Fibroblast of lung (primary cell): ENCODE data around the gene ADAM23. TPM values are rescaled to one million over a fixed set of nuclear protein-coding genes. Genes with fewer than 3 reads are reported as not detected.

Source experiments
- DNase-seq, 2 donors: peaks; one replicate each; pipeline versions ENCODE4 v3.0.0 to v3.0.0-alpha.2; 2010; ENCODE audit warnings: low read depth in 2 of 2
- H2AFZ ChIP-seq: 2 replicates; pipeline ENCODE4 v1.5.1; 2012; ENCODE audit warnings: low read length, control low read depth, inconsistent platforms
- H3K27ac ChIP-seq: 2 replicates; pipeline ENCODE4 v1.5.1; 2011; ENCODE audit warnings: low read length, control low read depth; ENCODE audit not compliant: insufficient read depth
- H3K27me3 ChIP-seq: 2 replicates; pipeline ENCODE4 v1.5.1; 2011; ENCODE audit warnings: mild to moderate bottlenecking, low read length; ENCODE audit not compliant: control insufficient read depth, insufficient read depth
- H3K36me3 ChIP-seq: 2 replicates; pipeline ENCODE4 v1.5.1; 2011; ENCODE audit warnings: low read length; ENCODE audit not compliant: control insufficient read depth, insufficient read depth
- H3K4me1 ChIP-seq: 2 replicates; pipeline ENCODE4 v1.5.1; 2011; ENCODE audit warnings: low read length; ENCODE audit not compliant: control insufficient read depth, insufficient read depth; ENCODE audit errors: extremely low read depth
- H3K4me2 ChIP-seq: 2 replicates; pipeline ENCODE4 v1.5.1; 2011; ENCODE audit warnings: low read length, control low read depth; ENCODE audit not compliant: insufficient read depth; ENCODE audit errors: extremely low read depth
- H3K4me3 ChIP-seq, 4 experiments: fragments of 200-600 bp in 1 of 4; sonication (generic) in 1 of 4; replicated peaks in 1 of 4; 2 replicates each; pipeline ENCODE4 v1.5.1; 2011 to 2016; ENCODE audit warnings: low read length in 4 of 4, low read depth in 3 of 4, mild to moderate bottlenecking in 3 of 4, control low read depth in 2 of 4, inconsistent platforms in 1 of 4, mixed read lengths in 1 of 4; ENCODE audit not compliant: insufficient read depth in 1 of 4; ENCODE audit errors: control extremely low read depth in 1 of 4
- H3K79me2 ChIP-seq: 2 replicates; pipeline ENCODE4 v1.5.1; 2012; ENCODE audit warnings: mild to moderate bottlenecking, low read length, inconsistent platforms; ENCODE audit not compliant: control insufficient read depth, insufficient read depth
- H3K9ac ChIP-seq: 2 replicates; pipeline ENCODE4 v1.5.1; 2011; ENCODE audit warnings: mild to moderate bottlenecking, low read length, control low read depth; ENCODE audit not compliant: insufficient read depth
- H3K9me3 ChIP-seq: 2 replicates; pipeline ENCODE4 v1.5.1; 2012; ENCODE audit warnings: low read depth, low read length; ENCODE audit not compliant: control insufficient read depth, insufficient read depth
- H4K20me1 ChIP-seq: 2 replicates; pipeline ENCODE4 v1.5.1; 2011; ENCODE audit warnings: low read length; ENCODE audit not compliant: control insufficient read depth, insufficient read depth; ENCODE audit errors: extremely low read depth
- EZH2 ChIP-seq: IDR thresholded peaks from 2 replicates; pipeline ENCODE4 v1.5.1; 2012; ENCODE audit warnings: low read length, control low read depth, mild to moderate bottlenecking; ENCODE audit errors: missing control alignments
- polyA plus RNA-seq, 2 donors: library from polyadenylated mRNA; depleted of rRNA in 1 of 2; stranded (reverse) in 1 of 2; unstranded in 1 of 2; fragments of >200 nt; gene quantifications; 2 replicates each; pipeline ENCODE4 v1.2.1, GENCODE V29; 2011 to 2012; ENCODE audit warnings: missing spikeins in 1 of 2
- total RNA-seq: library from RNA; depleted of rRNA; stranded (reverse); fragments of >200 nt; gene quantifications from 2 replicates; pipeline ENCODE4 v1.2.1, GENCODE V29; 2014
- TF ChIP-seq, protein P1 (sequence below), 2 donors: IDR thresholded peaks in 1 of 2; conservative IDR thresholded peaks in 1 of 2; 1 replicate in 1 of 2; 2 replicates in 1 of 2; pipeline ENCODE4 v1.5.1; 2011 to 2012; ENCODE audit warnings: low read length in 2 of 2, control low read depth in 1 of 2, inconsistent platforms in 1 of 2, low read depth in 1 of 2, mild to moderate bottlenecking in 1 of 2

The ADAM23 gene
- total and polyA plus RNA-seq, 2 donors (not counting 1 experiment from before 2014, with no cell fraction given) = 2.3 to 2.7 TPM

GRCh38 chr2:206616151-206616550 is 172.8 kb downstream of the ADAM23 start:
- DNase-seq = peak in 1 of 2 donors; percentile 20
- H3K27me3 ChIP-seq = no peaks in the 10 kb centered on the region
- no peaks in the 10 kb centered on the region for H4K20me1 ChIP-seq
- no peak overlapping the region for H3K4me3 ChIP-seq
- H2AFZ ChIP-seq = no peak overlapping the region
- H3K27ac ChIP-seq = no peak overlapping the region
- TF ChIP-seq, protein P1, sequence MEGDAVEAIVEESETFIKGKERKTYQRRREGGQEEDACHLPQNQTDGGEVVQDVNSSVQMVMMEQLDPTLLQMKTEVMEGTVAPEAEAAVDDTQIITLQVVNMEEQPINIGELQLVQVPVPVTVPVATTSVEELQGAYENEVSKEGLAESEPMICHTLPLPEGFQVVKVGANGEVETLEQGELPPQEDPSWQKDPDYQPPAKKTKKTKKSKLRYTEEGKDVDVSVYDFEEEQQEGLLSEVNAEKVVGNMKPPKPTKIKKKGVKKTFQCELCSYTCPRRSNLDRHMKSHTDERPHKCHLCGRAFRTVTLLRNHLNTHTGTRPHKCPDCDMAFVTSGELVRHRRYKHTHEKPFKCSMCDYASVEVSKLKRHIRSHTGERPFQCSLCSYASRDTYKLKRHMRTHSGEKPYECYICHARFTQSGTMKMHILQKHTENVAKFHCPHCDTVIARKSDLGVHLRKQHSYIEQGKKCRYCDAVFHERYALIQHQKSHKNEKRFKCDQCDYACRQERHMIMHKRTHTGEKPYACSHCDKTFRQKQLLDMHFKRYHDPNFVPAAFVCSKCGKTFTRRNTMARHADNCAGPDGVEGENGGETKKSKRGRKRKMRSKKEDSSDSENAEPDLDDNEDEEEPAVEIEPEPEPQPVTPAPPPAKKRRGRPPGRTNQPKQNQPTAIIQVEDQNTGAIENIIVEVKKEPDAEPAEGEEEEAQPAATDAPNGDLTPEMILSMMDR (conservative IDR thresholded peaks at IDR 0.05 in 1 of 2, IDR thresholded peaks at IDR 0.05 in 1 of 2; ENCODE audit: low read depth in 1 of 2, low read length in 2 of 2) = no peak
- TF ChIP-seq EZH2 = no peak
- no peaks in the 10 kb centered on the region for H3K9me3 ChIP-seq
- no peaks in the 10 kb centered on the region for H3K4me1 ChIP-seq
- no peaks in the 10 kb centered on the region for H3K79me2 ChIP-seq
- H3K9ac ChIP-seq = no peak overlapping the region
- no peaks in the 10 kb centered on the region for H3K36me3 ChIP-seq
- no peak overlapping the region for H3K4me2 ChIP-seq

GRCh38 chr2:206619011-206619410 is 175.7 kb downstream of the ADAM23 start:
- Histone ChIP-seq H3K79me2 (no peaks in the 10 kb centered on the region), H3K36me3 (no peaks in the 10 kb centered on the region), H3K9ac (no peak overlapping the region), H3K9me3 (no peaks in the 10 kb centered on the region), H3K27me3 (no peaks in the 10 kb centered on the region), H4K20me1 (no peaks in the 10 kb centered on the region), H3K4me1 (no peaks in the 10 kb centered on the region), H3K4me2 (no peak overlapping the region), H3K27ac (no peak overlapping the region), H3K4me3 (no peak overlapping the region), H2AFZ (no peak overlapping the region)
- no peak for DNase-seq
- TF ChIP-seq EZH2 = no peak
- TF ChIP-seq, protein P1 (conservative IDR thresholded peaks at IDR 0.05 in 1 of 2, IDR thresholded peaks at IDR 0.05 in 1 of 2; ENCODE audit: low read depth in 1 of 2, low read length in 2 of 2) = no peak

GRCh38 chr2:206626108-206626507 is 182.8 kb downstream of the ADAM23 start:
- Histone ChIP-seq H3K4me2 (no peak overlapping the region), H3K4me1 (no peaks in the 10 kb centered on the region), H3K9ac (no peak overlapping the region), H2AFZ (no peak overlapping the region), H3K36me3 (no peaks in the 10 kb centered on the region), H4K20me1 (no peaks in the 10 kb centered on the region), H3K27ac (no peak overlapping the region), H3K4me3 (no peak overlapping the region), H3K9me3 (no peaks in the 10 kb centered on the region), H3K27me3 (no peaks in the 10 kb centered on the region), H3K79me2 (no peaks in the 10 kb centered on the region)
- TF ChIP-seq, protein P1 (conservative IDR thresholded peaks at IDR 0.05 in 1 of 2, IDR thresholded peaks at IDR 0.05 in 1 of 2; ENCODE audit: low read depth in 1 of 2, low read length in 2 of 2) = no peak
- no peak for TF ChIP-seq EZH2
- DNase-seq = no peak
